GM12878 (cell line): ENCODE measurements around the gene PDGFB.

Experiments used
- ASH2L ChIP-seq: fragments of 300-600, 200-600 bp; sonication (generic); IDR thresholded peaks from 2 replicates; pipeline ENCODE4 v1.6.1; 2017; ENCODE audit warnings: low read depth, mild to moderate bottlenecking, borderline replicate concordance
- CBX5 ChIP-seq: sonication (generic); IDR thresholded peaks from 2 replicates; pipeline ENCODE4 v1.6.1; 2016; ENCODE audit warnings: low read depth, moderate library complexity, mild to moderate bottlenecking, inconsistent platforms
- CTCF ChIP-seq, 3 experiments: IDR thresholded peaks in 2 of 3; conservative IDR thresholded peaks in 1 of 3; 2 replicates each; pipeline ENCODE4 v1.5.1; 2011; ENCODE audit warnings: low read depth in 3 of 3, low read length in 3 of 3, mild to moderate bottlenecking in 3 of 3, control low read depth in 2 of 3, moderate library complexity in 2 of 3, inconsistent platforms in 1 of 3, mixed read lengths in 1 of 3; ENCODE audit not compliant: control insufficient read depth in 2 of 3, insufficient read depth in 1 of 3; ENCODE audit errors: extremely low read depth in 1 of 3
- DPF2 ChIP-seq: fragments of 450-650 bp; IDR thresholded peaks from 2 replicates; pipeline ENCODE4 v1.6.1; 2017; ENCODE audit warnings: mild to moderate bottlenecking
- EZH2 ChIP-seq: IDR thresholded peaks from 2 replicates; pipeline ENCODE4 v1.6.1; 2012; ENCODE audit warnings: low read depth, mild to moderate bottlenecking, control low read depth, inconsistent platforms, low read length, borderline replicate concordance; ENCODE audit not compliant: control insufficient read depth
- MTA3 ChIP-seq: IDR thresholded peaks from 2 replicates; pipeline ENCODE4 v1.6.1; 2012; ENCODE audit warnings: low read length, inconsistent platforms, borderline replicate concordance
- MYB ChIP-seq: fragments of 150-350 bp; IDR thresholded peaks from 2 replicates; pipeline ENCODE4 v1.6.1; 2014; ENCODE audit warnings: mild to moderate bottlenecking, low read depth, low read length, borderline replicate concordance
- PAX8 ChIP-seq: fragments of 450-650 bp; IDR thresholded peaks from 2 replicates; pipeline ENCODE4 v1.6.1; 2017; ENCODE audit warnings: mild to moderate bottlenecking, moderate library complexity
- POLR2AphosphoS5 ChIP-seq: IDR thresholded peaks from 2 replicates; pipeline ENCODE4 v1.6.1; 2011; ENCODE audit warnings: mild to moderate bottlenecking, low read length, inconsistent platforms
- REST ChIP-seq: IDR thresholded peaks from 2 replicates; pipeline ENCODE4 v1.6.1; 2012; ENCODE audit warnings: mild to moderate bottlenecking, low read depth, low read length
- SMC3 ChIP-seq: IDR thresholded peaks from 2 replicates; pipeline ENCODE4 v1.6.1; 2011; ENCODE audit warnings: low read length, improper control_type of control experiment, borderline replicate concordance
- TCF7 ChIP-seq: IDR thresholded peaks from 2 replicates; pipeline ENCODE4 v1.6.1; 2014; ENCODE audit warnings: antibody characterized with exemption, borderline replicate concordance
- ZBTB11 ChIP-seq: fragments of 450-650 bp; formaldehyde crosslinking; IDR thresholded peaks from 2 replicates; pipeline ENCODE4 v1.5.0; 2022; ENCODE audit warnings: mild to moderate bottlenecking, missing genetic modification characterization
- ZNF217 ChIP-seq: fragments of 450-650 bp; IDR thresholded peaks from 2 replicates; pipeline ENCODE4 v1.6.1; 2017; ENCODE audit warnings: antibody characterized with exemption, mild to moderate bottlenecking

GRCh38 chr22:39289533-39289932 is 44.8 kb upstream of the PDGFB start:
- no peak for TF ChIP-seq CTCF (IDR thresholded peaks at IDR 0.05 in 2 of 3, conservative IDR thresholded peaks at IDR 0.05 in 1 of 3; ENCODE audit: control insufficient read depth in 2 of 3, extremely low read depth in 1 of 3, insufficient read depth in 1 of 3, low read depth in 3 of 3, low read length in 3 of 3)
- no peak for TF ChIP-seq MTA3
- no peak for TF ChIP-seq DPF2
- TF ChIP-seq PAX8: no peak
- TF ChIP-seq POLR2AphosphoS5: no peak
- no peak for TF ChIP-seq ASH2L
- no peak for TF ChIP-seq EZH2
- no peak for TF ChIP-seq SMC3
- TF ChIP-seq MYB: no peak
- no peak for TF ChIP-seq ZBTB11 (CRISPR knock-in tag)
- TF ChIP-seq REST: no peak
- TF ChIP-seq ZNF217: no peak
- no peak for TF ChIP-seq TCF7
- no peak for TF ChIP-seq CBX5
